HL-60 (cell line): Measurements from ENCODE around the gene ANKS1B.

Source experiments
- POLR2AphosphoS5 ChIP-seq: IDR thresholded peaks from 2 replicates; pipeline ENCODE4 v1.6.1; 2012; ENCODE audit warnings: low read depth
- TF ChIP-seq, protein P1 (sequence below): IDR thresholded peaks from one replicate; pipeline ENCODE4 v1.5.1; 2011; ENCODE audit warnings: low read length, control low read depth, inconsistent platforms; ENCODE audit not compliant: insufficient read depth
- TF ChIP-seq, protein P2 (sequence below): IDR thresholded peaks from 2 replicates; pipeline ENCODE4 v1.6.1; 2012; ENCODE audit warnings: low read depth; ENCODE audit not compliant: insufficient replicate concordance

DNA sequence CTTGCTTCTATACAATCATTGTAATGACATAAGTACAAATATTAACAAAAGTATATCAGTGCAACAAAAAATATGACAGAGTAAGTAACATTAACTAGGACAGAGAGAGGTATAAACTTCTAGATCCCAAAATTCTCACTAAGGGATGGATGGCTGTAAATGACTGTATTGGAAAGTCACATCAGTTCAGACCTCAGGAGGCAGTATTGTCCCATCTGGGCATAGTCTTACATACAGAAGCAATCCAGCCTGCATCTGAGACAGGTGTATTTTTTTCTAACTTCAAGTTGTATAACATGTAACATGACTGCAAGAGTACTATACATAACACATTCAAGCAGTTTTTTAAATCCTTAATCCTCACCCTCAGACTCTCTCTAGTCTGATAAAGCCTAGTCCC lies 238.2 kb downstream of the ANKS1B start:
- TF ChIP-seq, protein P1, sequence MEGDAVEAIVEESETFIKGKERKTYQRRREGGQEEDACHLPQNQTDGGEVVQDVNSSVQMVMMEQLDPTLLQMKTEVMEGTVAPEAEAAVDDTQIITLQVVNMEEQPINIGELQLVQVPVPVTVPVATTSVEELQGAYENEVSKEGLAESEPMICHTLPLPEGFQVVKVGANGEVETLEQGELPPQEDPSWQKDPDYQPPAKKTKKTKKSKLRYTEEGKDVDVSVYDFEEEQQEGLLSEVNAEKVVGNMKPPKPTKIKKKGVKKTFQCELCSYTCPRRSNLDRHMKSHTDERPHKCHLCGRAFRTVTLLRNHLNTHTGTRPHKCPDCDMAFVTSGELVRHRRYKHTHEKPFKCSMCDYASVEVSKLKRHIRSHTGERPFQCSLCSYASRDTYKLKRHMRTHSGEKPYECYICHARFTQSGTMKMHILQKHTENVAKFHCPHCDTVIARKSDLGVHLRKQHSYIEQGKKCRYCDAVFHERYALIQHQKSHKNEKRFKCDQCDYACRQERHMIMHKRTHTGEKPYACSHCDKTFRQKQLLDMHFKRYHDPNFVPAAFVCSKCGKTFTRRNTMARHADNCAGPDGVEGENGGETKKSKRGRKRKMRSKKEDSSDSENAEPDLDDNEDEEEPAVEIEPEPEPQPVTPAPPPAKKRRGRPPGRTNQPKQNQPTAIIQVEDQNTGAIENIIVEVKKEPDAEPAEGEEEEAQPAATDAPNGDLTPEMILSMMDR, result no peak
- TF ChIP-seq, protein P2, sequence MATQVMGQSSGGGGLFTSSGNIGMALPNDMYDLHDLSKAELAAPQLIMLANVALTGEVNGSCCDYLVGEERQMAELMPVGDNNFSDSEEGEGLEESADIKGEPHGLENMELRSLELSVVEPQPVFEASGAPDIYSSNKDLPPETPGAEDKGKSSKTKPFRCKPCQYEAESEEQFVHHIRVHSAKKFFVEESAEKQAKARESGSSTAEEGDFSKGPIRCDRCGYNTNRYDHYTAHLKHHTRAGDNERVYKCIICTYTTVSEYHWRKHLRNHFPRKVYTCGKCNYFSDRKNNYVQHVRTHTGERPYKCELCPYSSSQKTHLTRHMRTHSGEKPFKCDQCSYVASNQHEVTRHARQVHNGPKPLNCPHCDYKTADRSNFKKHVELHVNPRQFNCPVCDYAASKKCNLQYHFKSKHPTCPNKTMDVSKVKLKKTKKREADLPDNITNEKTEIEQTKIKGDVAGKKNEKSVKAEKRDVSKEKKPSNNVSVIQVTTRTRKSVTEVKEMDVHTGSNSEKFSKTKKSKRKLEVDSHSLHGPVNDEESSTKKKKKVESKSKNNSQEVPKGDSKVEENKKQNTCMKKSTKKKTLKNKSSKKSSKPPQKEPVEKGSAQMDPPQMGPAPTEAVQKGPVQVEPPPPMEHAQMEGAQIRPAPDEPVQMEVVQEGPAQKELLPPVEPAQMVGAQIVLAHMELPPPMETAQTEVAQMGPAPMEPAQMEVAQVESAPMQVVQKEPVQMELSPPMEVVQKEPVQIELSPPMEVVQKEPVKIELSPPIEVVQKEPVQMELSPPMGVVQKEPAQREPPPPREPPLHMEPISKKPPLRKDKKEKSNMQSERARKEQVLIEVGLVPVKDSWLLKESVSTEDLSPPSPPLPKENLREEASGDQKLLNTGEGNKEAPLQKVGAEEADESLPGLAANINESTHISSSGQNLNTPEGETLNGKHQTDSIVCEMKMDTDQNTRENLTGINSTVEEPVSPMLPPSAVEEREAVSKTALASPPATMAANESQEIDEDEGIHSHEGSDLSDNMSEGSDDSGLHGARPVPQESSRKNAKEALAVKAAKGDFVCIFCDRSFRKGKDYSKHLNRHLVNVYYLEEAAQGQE, result no peak
- TF ChIP-seq POLR2AphosphoS5, result no peak
